Endothelial cell of umbilical vein (primary cell): Measurements from ENCODE around the gene ESYT3. TPM values are rescaled to one million over a fixed set of nuclear protein-coding genes. Genes with fewer than 3 reads are reported as not detected.

Experiments
- BruUV-seq: library from RNA; stranded (reverse); fragments of 400-500 nt; replicated peaks from 2 replicates; lab custom pipeline; 2021; lab: Mats Ljungman, UMichigan
- CTCF ChIA-PET: fragments of 300-600, 350-600 bp; sonication (Branson Sonifier 250); formaldehyde crosslinking; loops from one replicate; lab custom pipeline; 2021; ENCODE audit warnings: antibody characterized with exemption, inconsistent platforms; lab: Charles Lee
- POLR2A ChIA-PET: fragments of 300-600, 350-600 bp; sonication (Branson Sonifier 250); formaldehyde crosslinking; loops from one replicate; lab custom pipeline; 2021; ENCODE audit warnings: antibody characterized with exemption, inconsistent platforms; lab: Charles Lee
- DNase-seq: peaks from one replicate; pipeline ENCODE4 v3.0.0-alpha.2; 2011; ENCODE audit warnings: low read depth, low spot score
- FAIRE-seq: peaks from 2 replicates; lab custom pipeline; 2011; peaks lifted over from hg19 to GRCh38; lab: Jason Lieb, UNC
- H2AFZ ChIP-seq: 2 replicates; pipeline ENCODE4 v1.6.0; 2012; ENCODE audit warnings: low read depth, low read length, control low read depth, inconsistent platforms
- H3K27ac ChIP-seq: 2 replicates; pipeline ENCODE4 v1.5.1; 2011; ENCODE audit warnings: low read depth, mild to moderate bottlenecking, control low read depth, low read length, moderate library complexity; ENCODE audit not compliant: insufficient read depth
- H3K27me3 ChIP-seq, 2 experiments: 2 replicates each; pipeline versions ENCODE4 v1.6.0 to v1.6.1; 2011; ENCODE audit warnings: low read length in 2 of 2, mixed read lengths in 1 of 2; ENCODE audit not compliant: control insufficient read depth in 2 of 2, insufficient read depth in 2 of 2
- H3K36me3 ChIP-seq, 2 experiments: 2 replicates in 1 of 2; 3 replicates in 1 of 2; pipeline ENCODE4 v1.5.1; 2011; ENCODE audit warnings: low read length in 2 of 2, mild to moderate bottlenecking in 1 of 2, moderate library complexity in 1 of 2; ENCODE audit not compliant: control insufficient read depth in 2 of 2, insufficient read depth in 2 of 2; ENCODE audit errors: extremely low read depth in 1 of 2
- H3K4me1 ChIP-seq: 3 replicates; pipeline ENCODE4 v1.5.1; 2011; ENCODE audit warnings: mild to moderate bottlenecking, low read length; ENCODE audit not compliant: control insufficient read depth, insufficient read depth; ENCODE audit errors: extremely low read depth
- H3K4me2 ChIP-seq: 2 replicates; pipeline ENCODE4 v1.6.1; 2011; ENCODE audit warnings: low read length, control low read depth, mixed read lengths; ENCODE audit not compliant: insufficient read depth
- H3K4me3 ChIP-seq, 3 experiments: fragments of 200-600 bp in 1 of 3; sonication (generic), shearing (Covaris generic) in 1 of 3; replicated peaks in 1 of 3; 2 replicates each; pipeline ENCODE4 v1.5.1; 2011 to 2016; ENCODE audit warnings: control low read depth in 3 of 3, low read length in 3 of 3, mild to moderate bottlenecking in 2 of 3, inconsistent platforms in 1 of 3, low read depth in 1 of 3, moderate library complexity in 1 of 3; ENCODE audit not compliant: insufficient read depth in 1 of 3
- H3K79me2 ChIP-seq: 2 replicates; pipeline ENCODE4 v1.6.0; 2012; ENCODE audit warnings: low read length, inconsistent platforms; ENCODE audit not compliant: control insufficient read depth, insufficient read depth
- H3K9ac ChIP-seq: replicated peaks from 2 replicates; pipeline ENCODE3; 2011; ENCODE audit warnings: low read length, control low read depth; ENCODE audit not compliant: insufficient read depth; ENCODE audit errors: extremely low read depth
- H3K9me1 ChIP-seq: replicated peaks from 3 replicates; pipeline ENCODE4 v1.6.0; 2011; ENCODE audit warnings: mild to moderate bottlenecking, low read length; ENCODE audit not compliant: control insufficient read depth, insufficient read depth; ENCODE audit errors: extremely low read depth
- H3K9me3 ChIP-seq: replicated peaks from 2 replicates; pipeline ENCODE4 v1.5.1; 2012; ENCODE audit warnings: low read length, inconsistent platforms; ENCODE audit not compliant: control insufficient read depth, insufficient read depth
- H4K20me1 ChIP-seq: replicated peaks from 2 replicates; pipeline ENCODE3; 2011; ENCODE audit warnings: mild to moderate bottlenecking, low read length; ENCODE audit not compliant: control insufficient read depth, insufficient read depth; ENCODE audit errors: extremely low read depth
- EZH2 ChIP-seq: IDR thresholded peaks from 2 replicates; pipeline ENCODE4 v1.6.1; 2012; ENCODE audit warnings: borderline replicate concordance, low read depth, mild to moderate bottlenecking, moderate library complexity, low read length, inconsistent platforms; ENCODE audit not compliant: severe bottlenecking
- FOS ChIP-seq: IDR thresholded peaks from 2 replicates; pipeline ENCODE4 v1.6.1; 2011; ENCODE audit warnings: mild to moderate bottlenecking, low read length, moderate library complexity, borderline replicate concordance; ENCODE audit not compliant: insufficient read depth
- GATA2 ChIP-seq: IDR thresholded peaks from 2 replicates; pipeline ENCODE4 v1.7.0; 2011; ENCODE audit warnings: low read depth, mild to moderate bottlenecking, moderate library complexity, mixed read lengths, low read length; ENCODE audit not compliant: insufficient read length, insufficient read depth
- JUN ChIP-seq: IDR thresholded peaks from 2 replicates; pipeline ENCODE4 v1.6.1; 2011; ENCODE audit warnings: borderline replicate concordance, low read depth; ENCODE audit not compliant: insufficient read length, insufficient read depth
- MYC ChIP-seq: IDR thresholded peaks from one replicate; pipeline ENCODE4 v1.6.1; 2011; ENCODE audit warnings: mild to moderate bottlenecking, low read depth, low read length
- POLR2A ChIP-seq: IDR thresholded peaks from 2 replicates; pipeline ENCODE4 v1.6.1; 2012; ENCODE audit warnings: low read depth, mild to moderate bottlenecking, control low read depth, low read length
- POLR2AphosphoS5 ChIP-seq: IDR thresholded peaks from 2 replicates; pipeline ENCODE4 v1.6.1; 2012; ENCODE audit warnings: low read depth, mild to moderate bottlenecking, control low read depth, low read length, moderate library complexity; ENCODE audit not compliant: insufficient read depth
- dilution Hi-C: fragments of 300-500 bp; cut with MboI; formaldehyde crosslinking; loops from one replicate; pipeline ENCODE4 v1.15.0; 2019; ENCODE audit warnings: low sequenced_read_pairs; ENCODE audit not compliant: extremely low pct_ligation_motif_present
- intact Hi-C: fragments of 100-400 bp; cut with micrococcal nuclease; formaldehyde crosslinking; loops from one replicate; pipeline ENCODE4 v1.10.0; 2022
- polyA plus RNA-seq, 4 experiments: library from polyadenylated mRNA; depleted of rRNA in 3 of 4; stranded (reverse) in 3 of 4; unstranded in 1 of 4; fragments of >200 nt; gene quantifications; 2 replicates each; pipeline versions ENCODE4 v1.2.1 to v1.2.3, GENCODE V29; 2011 to 2012; ENCODE audit warnings: missing spikeins in 1 of 4
- total RNA-seq: library from RNA; stranded (reverse); gene quantifications from 2 replicates; pipeline ENCODE4 v1.2.3, GENCODE V29; 2021
- TF ChIP-seq, protein P1 (sequence below), 2 donors: IDR thresholded peaks; 1 replicate in 1 of 2; 2 replicates in 1 of 2; pipeline ENCODE4 v1.5.1; 2011; ENCODE audit warnings: low read length in 2 of 2, mild to moderate bottlenecking in 2 of 2, moderate library complexity in 2 of 2, control low read depth in 1 of 2, inconsistent platforms in 1 of 2, low read depth in 1 of 2; ENCODE audit not compliant: insufficient read depth in 1 of 2; ENCODE audit errors: extremely low read depth in 1 of 2
- TF ChIP-seq, protein P2 (sequence below): IDR thresholded peaks from 2 replicates; pipeline ENCODE4 v1.6.1; 2011; ENCODE audit not compliant: insufficient read depth, insufficient read length

The ESYT3 gene
- total and polyA plus RNA-seq, 2 donors (not counting 3 experiments of a cell fraction or from before 2014, with no cell fraction given), result not detected

DNA sequence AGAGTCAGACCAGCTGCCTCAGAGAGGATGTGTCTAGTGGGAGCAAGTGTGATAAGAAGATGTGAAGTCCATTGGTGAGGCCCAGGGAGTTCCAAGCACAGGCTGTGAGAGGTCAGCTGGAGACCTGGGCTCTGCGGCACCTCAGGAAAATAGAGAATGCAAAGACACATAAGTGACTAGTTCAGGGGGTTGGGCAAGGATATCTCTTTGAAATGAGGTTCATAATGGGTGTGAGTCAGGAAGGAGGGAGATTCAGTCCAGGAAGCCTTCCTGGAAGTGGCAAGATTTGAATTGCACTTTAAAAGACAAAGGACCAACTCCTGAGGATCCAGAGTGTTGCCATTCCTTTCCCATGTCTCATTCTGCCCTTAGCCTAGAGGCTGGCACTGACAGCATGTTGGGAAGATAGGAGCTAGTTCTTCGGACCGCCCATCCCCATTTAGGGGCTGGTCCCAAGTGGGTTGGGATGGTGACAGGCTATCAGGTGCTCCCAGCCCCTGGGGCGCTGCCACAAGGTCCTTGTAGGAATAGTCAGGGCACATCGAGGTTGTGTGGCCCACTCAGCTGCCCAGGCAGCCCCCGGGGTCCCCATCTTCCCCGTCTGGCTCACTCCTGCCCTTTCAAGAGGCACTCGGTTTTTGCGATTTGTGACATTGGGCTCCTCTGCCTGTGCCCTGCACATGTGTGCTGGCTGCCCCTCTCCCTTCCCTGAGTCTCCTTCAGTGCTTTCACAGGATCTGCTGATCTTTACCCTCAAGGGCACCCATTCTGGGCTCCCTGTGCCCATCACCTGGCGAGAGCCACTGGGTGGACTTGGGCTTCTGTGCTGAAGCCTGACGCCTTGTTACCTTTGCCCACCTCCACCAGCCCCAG lies 23.7 kb downstream of the ESYT3 start:
- BruUV-seq, result no TSS peak
- H3K79me2 ChIP-seq, result no peaks in the 10 kb centered on the region
- no peak for FAIRE-seq
- TF ChIP-seq FOS, result no peak
- TF ChIP-seq, protein P1, sequence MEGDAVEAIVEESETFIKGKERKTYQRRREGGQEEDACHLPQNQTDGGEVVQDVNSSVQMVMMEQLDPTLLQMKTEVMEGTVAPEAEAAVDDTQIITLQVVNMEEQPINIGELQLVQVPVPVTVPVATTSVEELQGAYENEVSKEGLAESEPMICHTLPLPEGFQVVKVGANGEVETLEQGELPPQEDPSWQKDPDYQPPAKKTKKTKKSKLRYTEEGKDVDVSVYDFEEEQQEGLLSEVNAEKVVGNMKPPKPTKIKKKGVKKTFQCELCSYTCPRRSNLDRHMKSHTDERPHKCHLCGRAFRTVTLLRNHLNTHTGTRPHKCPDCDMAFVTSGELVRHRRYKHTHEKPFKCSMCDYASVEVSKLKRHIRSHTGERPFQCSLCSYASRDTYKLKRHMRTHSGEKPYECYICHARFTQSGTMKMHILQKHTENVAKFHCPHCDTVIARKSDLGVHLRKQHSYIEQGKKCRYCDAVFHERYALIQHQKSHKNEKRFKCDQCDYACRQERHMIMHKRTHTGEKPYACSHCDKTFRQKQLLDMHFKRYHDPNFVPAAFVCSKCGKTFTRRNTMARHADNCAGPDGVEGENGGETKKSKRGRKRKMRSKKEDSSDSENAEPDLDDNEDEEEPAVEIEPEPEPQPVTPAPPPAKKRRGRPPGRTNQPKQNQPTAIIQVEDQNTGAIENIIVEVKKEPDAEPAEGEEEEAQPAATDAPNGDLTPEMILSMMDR (IDR thresholded peaks at IDR 0.05; ENCODE audit: extremely low read depth in 1 of 2, insufficient read depth in 1 of 2, low read depth in 1 of 2, low read length in 2 of 2), result no peak
- no peak for TF ChIP-seq EZH2
- no peak for TF ChIP-seq POLR2AphosphoS5
- TF ChIP-seq MYC, result no peak
- TF ChIP-seq GATA2, result no peak
- TF ChIP-seq, protein P2, sequence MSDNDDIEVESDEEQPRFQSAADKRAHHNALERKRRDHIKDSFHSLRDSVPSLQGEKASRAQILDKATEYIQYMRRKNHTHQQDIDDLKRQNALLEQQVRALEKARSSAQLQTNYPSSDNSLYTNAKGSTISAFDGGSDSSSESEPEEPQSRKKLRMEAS, result no peak
- TF ChIP-seq POLR2A, result no peak
- no peak for TF ChIP-seq JUN
- H4K20me1 ChIP-seq, result no peaks in the 10 kb centered on the region
- no peak overlapping the region for H2AFZ ChIP-seq
- H3K9ac ChIP-seq, result no peak overlapping the region
- H3K4me2 ChIP-seq, result no peak overlapping the region
- intact Hi-C loops, result no loop called here
- no peak overlapping the region for H3K27ac ChIP-seq
- no peaks in the 10 kb centered on the region for H3K9me1 ChIP-seq
- H3K36me3 ChIP-seq, result no peaks in the 10 kb centered on the region
- no peaks in the 10 kb centered on the region for H3K9me3 ChIP-seq
- dilution Hi-C loops, result no loop called here
- no peaks in the 10 kb centered on the region for H3K27me3 ChIP-seq
- H3K4me3 ChIP-seq, result no peak overlapping the region
- H3K4me1 ChIP-seq, result no peaks in the 10 kb centered on the region
- CTCF ChIA-PET, result no interaction called here
- POLR2A ChIA-PET, result no interaction called here
- DNase-seq, result no peak
